ENCODE results near the gene SLAMF7.
"Not testable (repeated sequence)": the region's sequence is repeated elsewhere in the genome, so short reads cannot be mapped to it uniquely, and the experiment has no call there.

Gene SLAMF7

DNA sequence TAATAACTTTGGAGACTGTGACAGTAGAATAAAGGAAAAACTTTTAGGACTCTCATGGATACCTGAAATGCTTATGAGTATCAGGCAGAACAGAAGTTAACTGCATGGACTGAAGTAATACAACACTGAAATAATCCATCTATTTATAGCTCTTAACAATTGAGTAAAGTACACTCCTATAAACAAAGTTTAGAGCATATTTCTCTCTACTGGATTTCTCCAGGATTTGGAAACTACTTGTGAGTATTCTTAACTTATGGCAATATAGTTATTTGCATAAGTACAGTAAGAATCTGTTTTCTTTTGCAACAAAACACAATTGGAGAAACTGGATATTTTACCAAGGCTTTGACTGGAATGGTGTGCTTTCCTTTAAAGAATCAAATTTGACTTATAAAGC is 17.6 kb upstream of the SLAMF7 start:
- DNase-seq = no peak

DNA sequence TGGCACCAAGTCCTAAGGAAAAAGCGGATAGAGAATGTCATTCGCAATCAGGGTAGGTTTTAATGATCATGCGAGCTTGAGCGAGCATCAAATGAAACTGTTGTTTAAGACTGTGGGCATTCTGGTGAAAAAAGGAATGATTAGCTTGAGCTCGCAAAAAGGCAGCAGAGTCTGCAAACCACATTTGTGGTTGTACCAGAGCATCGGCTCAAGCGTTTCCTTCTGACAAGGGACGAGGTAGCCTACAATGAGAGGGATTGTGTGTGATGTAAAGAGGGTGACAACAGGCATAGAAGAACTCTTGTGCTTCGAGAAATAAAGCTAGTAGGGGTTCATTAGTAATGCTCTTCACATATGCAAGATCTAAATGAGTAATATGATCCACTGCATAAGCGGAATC is 16.3 kb upstream of the SLAMF7 start:
- no peak for DNase-seq

DNA sequence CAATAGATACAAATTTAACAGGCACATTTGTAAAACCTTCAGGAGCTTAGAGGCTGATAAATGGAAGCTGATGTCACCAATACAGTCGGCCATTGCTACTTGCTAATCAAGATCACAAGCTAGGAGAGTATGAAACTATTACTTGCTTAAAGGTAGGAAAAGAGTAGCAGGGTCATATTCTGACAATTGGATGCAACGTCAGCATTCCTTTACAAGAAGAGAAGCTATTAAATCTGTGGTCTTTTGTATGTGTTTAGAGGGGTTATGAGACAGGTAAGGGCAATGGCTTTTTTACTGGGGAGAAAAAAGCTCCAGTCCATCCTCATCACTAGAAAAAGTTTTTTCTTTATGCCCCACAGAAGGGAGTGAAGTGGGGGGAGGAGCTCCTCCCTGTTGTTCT is 15.7 kb upstream of the SLAMF7 start:
- no peak for DNase-seq

DNA sequence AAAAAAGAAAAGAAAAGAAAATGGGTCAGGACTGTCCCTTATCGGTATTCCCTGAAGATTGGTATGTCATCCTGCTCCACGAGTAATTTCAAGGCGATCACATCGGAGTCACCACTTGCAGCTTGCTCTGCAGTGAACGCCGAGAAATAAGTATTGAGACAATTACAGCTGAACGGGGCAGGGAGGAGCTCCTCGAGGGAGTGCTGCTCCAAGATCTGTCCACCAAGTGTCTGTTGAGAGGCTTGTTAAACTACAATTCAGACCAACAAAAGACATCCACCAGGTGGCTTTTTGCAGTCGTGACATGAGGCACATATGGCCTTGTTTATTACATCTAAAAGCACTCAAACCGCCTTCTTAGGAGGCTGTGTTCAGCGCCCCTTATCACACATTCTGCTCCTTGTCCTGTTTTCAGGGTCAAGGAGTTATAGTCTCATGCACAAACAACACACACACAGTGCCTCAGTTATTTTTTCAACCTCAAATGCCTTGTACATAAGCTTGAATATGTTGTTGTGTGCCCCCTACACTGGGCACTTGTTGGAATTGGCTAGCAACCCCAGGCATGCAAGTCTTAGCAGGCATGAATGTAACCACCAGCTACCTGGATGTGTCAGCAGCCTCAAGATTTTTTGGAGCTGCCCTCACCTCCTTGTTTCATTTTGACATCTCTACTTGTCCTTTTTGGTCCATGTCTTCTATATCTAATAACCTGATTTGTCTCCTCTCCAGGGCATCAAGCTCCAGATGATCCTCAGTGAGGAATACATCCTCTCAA is 14.4 kb upstream of the SLAMF7 start:
- DNase-seq = no peak

DNA sequence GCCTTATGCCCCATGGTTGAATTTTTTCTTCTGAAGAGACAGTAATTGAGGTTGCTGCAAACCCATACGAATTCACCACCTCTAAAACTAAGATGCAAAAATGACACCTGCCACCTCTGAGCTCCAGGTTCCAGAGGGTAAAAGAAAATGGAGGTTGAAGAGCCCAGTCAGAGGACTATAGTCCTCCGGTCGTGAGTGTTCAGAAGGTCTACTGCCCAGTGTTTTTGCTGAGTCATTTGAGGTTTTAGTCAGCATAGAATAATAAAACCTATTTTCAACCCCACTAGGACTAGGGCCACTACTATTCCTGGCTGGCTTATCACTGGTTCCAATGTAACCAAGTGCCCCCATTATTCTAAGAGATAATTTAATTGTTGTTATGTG is 12.9 kb upstream of the SLAMF7 start:
- DNase-seq = no peak

DNA sequence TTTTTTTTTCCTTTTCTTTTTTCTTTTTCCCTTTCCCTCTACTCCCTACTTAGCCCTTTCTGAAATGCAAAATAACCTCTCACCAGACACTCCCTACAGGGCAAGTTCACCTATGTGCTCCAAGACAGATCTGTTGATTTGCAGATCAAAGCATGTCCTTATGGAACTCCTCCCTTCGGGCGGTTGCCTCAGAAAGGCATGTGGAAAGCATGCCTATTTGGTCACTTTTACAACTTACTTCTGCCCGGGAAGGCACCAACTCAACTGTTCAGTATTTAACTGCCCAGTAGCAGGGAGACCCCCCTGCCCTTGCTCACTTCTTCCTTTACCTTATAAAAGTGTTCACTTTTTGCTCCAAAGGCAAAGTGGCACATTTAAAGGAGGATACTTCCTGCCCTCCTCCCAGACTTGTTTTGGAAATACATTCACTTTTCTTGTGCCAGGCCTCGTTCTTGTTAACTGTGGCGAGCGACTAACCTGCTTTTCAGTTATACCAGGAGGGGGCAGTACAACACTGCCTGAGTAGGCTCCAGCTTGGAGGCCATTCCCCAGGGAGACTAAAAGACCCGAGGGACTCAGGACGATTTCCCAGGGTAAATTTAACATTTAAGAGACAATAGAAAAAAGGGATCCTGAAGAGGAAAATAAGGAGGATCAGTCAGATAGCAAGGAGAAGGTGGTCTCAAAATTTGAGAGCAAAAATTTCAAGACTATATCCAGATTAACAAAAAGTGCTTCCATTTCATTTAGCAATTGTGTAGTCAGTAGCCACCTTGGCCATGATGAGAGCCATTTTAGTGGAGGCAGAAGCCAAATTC is 12.3 kb upstream of the SLAMF7 start:
- DNase-seq = peak; percentile 79 to 84

DNA sequence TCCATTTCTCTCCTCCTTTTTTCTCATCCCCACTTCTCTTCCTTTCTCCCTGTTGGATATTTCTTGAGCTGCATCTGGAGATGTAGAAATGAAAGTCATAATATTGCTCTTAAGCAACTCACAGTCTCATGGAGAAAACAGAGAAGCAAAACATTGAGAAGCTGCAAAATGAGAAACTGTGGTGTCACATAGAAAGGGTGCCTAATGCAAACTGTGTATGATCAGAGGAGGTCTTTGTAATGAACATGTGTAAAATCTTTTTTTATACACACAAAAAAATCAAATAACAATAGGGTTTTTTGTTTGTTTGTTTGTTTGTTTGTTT is 11.8 kb upstream of the SLAMF7 start:
- no peak for DNase-seq

DNA sequence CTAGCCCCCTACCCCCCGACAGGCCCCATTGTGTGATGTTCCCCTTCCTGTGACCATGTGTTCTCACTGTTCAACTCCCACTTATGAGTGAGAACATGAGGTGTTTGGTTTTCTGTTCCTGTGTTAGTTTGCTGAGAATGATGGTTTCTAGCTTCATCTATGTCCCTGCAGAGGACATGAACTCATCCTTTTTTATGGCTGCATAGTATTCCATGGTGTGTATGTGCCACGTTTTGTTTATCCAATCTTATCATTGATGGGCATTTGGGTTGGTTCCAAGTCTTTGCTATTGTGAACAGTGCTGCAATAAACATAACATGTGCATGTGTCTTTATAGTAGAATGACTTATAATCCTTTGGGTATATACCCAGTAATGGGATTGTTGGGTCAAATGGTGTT is 7.5 kb upstream of the SLAMF7 start:
- not testable (repeated sequence) for DNase-seq

DNA sequence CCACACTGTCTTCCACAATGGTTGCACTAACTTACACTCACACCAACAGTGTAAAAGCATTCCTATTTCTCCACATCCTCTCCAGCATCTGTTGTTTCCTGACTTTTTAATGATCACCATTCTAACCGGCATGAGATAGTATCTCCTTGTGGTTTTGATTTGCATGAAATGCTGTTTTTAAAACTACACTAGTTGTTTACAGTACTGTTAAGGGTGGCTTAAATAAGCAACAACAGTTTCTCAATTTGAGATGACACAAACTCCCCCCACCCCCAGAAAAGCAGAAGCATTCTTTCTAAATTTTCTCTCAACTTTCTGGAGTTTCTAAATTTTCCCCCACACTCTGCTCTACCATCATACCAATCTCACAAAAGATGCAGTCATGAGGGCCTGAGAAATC is 7.1 kb upstream of the SLAMF7 start:
- no peak for DNase-seq

DNA sequence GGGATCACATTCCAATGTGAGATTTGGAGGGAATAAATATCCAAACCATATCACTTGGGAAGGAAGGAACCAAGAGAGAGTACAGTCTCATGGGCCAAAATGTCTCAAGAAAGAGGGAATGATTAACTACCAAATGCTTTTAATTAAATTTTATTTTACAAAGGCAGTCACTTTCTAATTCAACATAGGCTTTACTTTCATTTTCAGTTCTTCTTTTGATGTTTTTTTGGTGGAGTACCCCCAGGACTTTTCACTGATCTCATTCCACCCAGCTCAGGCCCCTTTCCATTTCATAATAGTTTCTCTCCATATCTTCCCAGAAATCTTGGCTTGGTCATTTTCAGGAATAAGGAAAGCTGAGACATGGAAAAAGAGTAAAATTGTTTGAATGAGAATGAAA is 5.1 kb upstream of the SLAMF7 start:
- DNase-seq = peak in 1 of 2 donors; percentile 31

DNA sequence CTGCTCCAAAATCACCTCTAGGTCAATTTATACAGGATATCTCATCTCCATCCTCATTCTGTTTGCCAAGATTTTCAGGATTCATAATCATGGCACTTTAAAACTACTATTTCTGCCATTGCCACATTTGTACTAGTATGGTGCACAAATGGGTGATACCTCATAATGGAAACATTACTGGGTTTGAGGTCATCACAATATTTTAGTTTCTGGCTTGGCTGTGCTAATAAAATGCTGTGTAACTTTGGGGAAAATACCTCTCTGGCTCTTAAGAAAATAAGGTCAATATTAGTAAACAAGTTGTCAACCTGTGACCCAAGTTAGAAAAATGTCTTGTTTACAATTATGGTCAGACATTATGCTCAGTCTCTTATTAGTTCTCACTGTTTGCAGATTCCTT is 4.7 kb upstream of the SLAMF7 start:
- no peak for DNase-seq

DNA sequence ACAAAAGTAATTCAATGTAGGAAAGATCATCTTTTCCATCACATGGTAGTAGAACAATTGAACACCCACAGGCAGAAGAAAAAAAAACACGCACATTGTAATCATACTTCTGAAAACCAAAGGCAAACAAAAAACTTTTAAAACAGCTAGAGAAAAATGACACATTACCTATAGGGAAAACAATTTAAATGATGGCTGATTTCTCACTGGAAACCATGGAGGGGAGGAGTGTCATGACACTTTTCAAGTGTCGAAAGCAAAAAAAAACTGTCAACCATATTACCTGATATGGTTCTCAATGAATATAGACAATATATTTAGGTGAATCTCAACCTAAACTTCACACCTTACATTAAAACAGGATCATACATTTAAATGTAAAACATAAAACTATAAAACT is 776 bp upstream of the SLAMF7 start:
- peak in 1 of 2 donors; percentile 33 for DNase-seq

DNA sequence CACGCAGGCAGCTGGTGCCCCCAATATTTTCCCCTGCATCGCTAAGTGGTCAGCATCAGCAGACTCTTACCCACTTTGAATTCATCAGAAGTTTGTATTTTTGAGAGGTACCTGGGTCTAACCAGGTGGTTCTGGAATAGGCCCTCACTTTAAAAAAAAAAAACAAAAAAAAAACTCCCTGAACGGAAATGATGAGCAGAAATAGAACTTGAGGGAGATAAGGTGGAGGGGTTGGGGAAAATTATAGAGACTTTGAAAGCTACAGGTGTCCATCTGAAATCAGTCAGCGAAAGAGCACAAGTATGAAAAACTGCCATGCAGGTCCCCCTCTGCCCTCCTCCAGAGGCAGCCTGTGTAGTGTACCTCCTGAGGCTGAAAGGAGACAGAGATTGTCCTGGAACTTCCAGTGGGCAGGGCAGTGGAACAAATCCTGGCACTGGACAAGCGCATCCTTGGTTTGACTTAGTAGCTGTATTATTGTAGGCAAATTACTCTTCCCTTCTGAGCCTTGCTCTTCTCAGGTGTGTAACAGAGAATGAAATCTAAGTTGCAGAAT is 1.2 kb downstream of the SLAMF7 start:
- DNase-seq = no peak

DNA sequence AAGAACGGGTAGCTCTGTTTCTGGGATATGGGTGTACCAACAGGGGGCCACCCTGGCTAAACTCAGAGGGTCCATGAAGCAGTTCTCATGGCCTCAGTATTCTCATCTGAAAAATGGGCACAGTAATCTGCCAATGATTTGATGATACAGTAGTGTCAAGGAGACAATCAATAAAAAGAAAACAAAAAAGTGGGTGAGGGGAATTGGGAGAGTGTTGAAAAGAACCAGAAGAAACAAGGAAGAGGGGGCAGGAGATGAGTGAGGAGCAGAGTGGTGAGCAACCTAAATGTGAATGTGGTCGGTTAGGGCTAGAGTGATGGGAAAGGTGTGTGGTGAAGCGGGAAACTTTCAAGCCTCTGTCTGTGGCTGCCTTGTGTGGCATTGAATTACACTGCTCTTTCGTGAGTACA is 2.0 kb downstream of the SLAMF7 start:
- DNase-seq = peak in 1 of 2 donors; percentile 31

DNA sequence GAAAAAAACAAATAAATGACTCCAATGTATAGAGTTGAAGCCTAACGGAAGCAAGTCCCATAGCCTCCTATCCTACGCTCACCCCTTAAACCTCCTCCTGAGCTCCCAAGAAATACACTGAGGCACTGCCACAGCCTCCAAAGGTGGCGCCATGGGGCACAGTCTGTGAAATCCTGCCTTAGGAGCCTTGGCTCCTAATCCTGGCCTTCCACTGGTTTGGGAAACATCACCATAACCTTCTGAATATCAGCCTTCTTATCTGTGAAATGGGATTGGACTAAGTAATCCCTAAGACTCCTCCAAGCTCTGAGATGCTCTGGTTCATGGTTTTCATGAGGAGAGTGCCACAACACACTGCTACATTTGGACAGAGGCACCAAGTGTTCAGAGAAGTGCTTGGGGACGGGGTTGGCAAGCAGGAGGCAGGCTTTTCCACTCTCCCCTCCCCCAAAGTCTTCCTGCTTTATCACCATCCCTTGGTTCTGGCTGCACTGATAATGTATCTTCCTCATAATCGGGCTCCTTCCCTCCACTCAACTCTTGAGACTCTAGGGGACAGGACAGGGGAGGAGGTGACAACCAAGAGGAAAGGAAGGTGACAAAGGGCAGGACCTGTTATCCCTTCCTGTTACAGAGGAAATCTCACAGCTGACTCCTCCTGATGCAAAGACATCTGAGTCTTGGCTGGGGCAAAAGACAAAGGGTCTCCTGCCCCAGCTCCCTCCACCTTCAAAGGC is 2.7 kb downstream of the SLAMF7 start:
- DNase-seq = no peak

DNA sequence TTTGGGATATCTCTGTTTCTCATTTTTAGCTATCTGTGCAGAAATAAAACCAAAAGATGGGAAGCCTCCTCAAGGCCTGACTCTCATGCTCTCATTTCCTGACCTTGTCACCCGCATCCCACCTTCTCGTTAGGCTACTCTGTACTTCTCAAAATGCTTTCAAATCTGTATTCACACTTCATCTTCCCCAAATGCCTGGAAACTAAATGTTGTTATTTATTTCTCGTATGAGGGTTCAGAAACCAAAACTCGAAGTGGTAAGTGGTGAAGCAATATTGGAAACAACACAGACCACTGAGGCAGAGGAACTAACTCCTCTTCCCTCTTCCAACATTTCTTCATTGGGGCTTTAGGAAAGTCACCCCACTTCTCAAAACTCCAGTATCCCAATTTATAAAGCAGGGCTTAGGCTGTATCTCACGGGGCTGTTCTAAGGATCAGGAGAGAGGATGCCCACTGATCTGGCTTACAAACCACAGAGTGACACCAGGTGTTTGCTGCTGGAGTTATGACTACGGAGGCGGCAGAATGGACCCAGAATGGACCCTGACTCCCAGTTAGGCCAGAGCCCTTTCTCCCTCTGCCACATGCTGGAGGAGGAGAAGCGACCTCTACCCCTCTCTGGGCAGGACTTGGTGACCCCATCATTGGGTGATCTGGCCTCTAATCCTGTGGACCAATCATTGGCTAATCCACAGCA is 3.5 kb downstream of the SLAMF7 start:
- no peak for DNase-seq

DNA sequence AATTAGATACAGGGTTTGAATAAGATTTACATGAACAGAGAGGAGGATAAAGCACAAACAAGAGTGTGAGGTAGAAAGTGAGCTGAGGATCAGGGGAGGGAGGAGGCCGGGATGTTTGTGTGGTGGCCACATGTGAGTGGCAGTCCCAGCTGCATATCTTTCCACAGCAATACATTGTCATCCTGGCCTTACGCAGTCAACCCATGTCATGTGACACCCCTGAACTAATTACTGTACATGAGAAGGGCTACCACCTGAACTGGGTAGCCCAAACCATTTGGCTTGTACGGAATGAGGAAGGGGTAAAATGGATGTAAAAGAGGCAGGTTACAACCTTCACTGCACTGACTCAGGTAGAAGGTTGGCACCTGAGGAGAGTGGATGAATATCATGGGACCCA is 4.2 kb downstream of the SLAMF7 start:
- no peak for DNase-seq

DNA sequence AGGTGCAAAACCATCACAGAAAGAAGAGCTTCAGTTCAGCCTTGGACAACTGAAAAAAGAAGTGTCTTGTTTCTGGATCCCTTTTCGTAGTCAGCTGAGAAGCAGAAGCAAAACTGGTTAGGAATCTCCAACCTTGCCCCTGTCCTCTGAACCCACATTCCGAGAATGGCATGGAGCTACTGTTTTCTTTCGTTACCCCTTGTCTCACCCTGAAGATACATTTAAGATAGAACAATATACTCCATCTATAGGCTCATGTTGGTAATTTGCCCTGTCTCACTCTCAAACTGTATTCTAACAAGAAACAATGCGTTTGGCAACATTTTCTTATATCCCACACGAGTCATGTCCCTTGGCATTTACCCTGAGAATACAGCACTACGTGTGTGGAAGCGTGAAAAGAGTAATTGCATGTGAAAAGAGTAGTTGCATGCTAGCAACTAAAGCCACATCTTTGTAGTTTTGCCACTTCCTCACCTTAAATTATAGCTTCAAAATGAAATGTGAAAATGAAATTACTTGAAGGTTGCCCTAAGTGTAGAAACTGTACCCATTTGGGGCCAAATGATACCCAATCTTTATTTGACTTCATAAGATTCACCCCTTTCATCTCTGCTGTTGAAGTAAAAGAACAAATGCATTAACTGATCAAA is 5.3 kb downstream of the SLAMF7 start:
- peak in 1 of 2 donors; percentile 46 for DNase-seq

DNA sequence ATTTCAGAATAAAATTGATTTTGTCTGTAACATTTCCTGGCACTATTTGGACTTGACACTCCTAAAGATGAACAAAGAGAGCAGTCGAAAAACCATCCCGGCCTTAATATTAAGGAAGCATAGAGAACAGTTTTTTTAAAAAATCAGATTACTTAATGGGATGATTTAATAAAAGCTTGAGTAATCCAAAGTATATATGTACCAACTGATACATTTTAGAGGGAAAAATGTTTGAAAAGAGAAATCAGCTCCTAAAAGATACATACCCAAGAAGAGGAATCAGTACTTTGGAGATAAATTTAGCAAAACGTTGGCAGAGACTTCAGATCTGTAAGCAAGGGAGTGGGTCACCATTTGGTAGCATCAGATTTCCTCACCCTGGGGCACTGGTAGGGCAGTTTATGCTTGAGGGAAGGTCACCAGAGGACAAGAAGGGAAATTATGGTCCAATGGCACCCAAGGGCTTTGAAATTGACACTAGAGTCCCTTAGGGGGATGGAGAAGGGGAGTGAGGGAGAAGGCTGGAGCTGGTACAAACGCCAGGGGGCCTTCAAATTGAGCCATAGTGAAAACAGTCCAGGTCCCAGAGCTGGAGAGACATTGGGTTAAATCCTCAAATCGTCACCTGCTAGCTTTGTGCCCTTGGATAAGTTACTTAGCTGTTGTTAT is 5.9 kb downstream of the SLAMF7 start:
- no peak for DNase-seq

DNA sequence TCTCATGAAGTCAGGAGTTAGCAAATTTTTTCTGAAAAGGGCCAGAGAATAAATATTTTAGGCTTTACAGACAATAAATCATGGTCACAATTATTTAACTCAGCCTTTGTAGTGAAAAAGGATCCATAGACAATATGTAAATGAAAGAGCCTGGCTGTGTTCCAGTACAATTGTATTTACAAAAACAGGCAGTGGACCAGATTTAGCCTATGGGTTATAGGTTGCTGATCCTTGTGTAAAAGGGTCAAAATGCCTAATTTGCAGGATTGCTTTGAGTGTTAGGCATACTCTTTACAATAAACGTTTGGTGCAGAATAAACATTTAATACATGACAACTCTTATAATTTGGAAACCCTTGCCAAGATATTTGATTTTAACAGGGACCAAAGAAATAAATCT is 6.5 kb downstream of the SLAMF7 start:
- DNase-seq = no peak

DNA sequence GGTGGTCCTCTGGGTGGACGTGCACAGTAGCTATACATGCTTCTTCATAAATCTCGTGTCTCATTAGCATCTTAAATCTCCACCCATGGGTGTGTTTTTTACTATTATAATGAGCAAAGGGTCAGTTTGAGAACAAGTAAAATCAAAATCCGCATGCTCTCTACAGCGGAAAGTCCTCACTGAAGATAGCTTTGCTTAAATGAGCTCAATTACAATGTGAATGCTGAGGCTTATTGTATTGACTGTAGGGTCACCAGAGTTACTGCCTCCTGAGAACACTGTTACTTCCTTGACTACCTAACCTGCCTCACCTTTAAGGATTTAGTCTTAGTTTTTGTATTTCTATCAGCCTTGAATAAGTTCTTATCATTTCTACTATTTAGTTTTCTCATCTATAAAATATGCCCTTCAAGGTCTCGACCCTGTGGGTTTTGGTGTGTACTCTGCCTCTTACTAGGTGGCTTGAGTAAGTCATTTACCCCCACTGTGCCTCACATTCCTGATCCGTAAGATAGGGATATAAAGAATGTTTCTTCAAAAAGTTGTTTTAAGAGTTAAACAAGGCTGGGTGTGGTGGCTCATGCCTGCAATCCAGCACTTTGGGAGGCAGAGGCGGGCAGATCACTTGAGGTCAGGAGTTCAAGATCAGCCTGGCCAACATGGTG is 7.9 kb downstream of the SLAMF7 start:
- DNase-seq = no peak

All from CD4-positive, alpha-beta T cell treated with Interleukin-4 for 1 hour (primary cell).